CD4-positive, CD25-positive, alpha-beta regulatory T cell (primary cell): ENCODE results near the gene MCFD2. TPM values are rescaled to one million over a fixed set of nuclear protein-coding genes. Genes with fewer than 3 reads are reported as not detected.

Experiments
- ATAC-seq, 2 donors: fragments of 150-1000 bp; cut with Tn5 transposase; one replicate each; pipeline ENCODE4 v1.10.0; 2021; ENCODE audit warnings: low read depth in 2 of 2, moderate number of reproducible peaks in 2 of 2, moderate library complexity in 1 of 2
- DNase-seq, 3 donors: peaks; one replicate each; pipeline versions ENCODE4 v3.0.0 to v3.0.0-alpha.2; 2012 to 2022; ENCODE audit warnings: mixed read lengths in 1 of 3
- H3K27ac ChIP-seq: one replicate; pipeline ENCODE4 v1.7.0; 2013; ENCODE audit warnings: mild to moderate bottlenecking, low read length; ENCODE audit not compliant: insufficient read depth, poor library complexity, severe bottlenecking
- H3K27me3 ChIP-seq: one replicate; pipeline ENCODE4 v1.7.0; 2013; ENCODE audit warnings: low read length; ENCODE audit not compliant: control insufficient read depth, insufficient read depth
- H3K36me3 ChIP-seq: one replicate; pipeline ENCODE4 v1.7.0; 2013; ENCODE audit warnings: mild to moderate bottlenecking, low read length, moderate library complexity; ENCODE audit not compliant: control insufficient read depth, insufficient read depth
- H3K4me1 ChIP-seq: 2 replicates; pipeline ENCODE4 v1.7.0; 2013; ENCODE audit warnings: mild to moderate bottlenecking, low read length; ENCODE audit not compliant: insufficient read depth, control insufficient read depth, poor library complexity, severe bottlenecking
- H3K4me3 ChIP-seq: one replicate; pipeline ENCODE4 v1.7.0; 2013; ENCODE audit warnings: low read depth, mild to moderate bottlenecking, low read length, moderate library complexity
- H3K9me3 ChIP-seq, 2 experiments: 1 replicate in 1 of 2; 2 replicates in 1 of 2; pipeline ENCODE4 v1.7.0; 2013; ENCODE audit warnings: low read length in 2 of 2, mild to moderate bottlenecking in 1 of 2, moderate library complexity in 1 of 2; ENCODE audit not compliant: control insufficient read depth in 2 of 2
- H3K27ac Mint-ChIP-seq, 3 donors: one replicate each; pipeline ENCODE4 v1.8.0; 2020 to 2022; ENCODE audit warnings: mild to moderate bottlenecking in 3 of 3, mixed read lengths in 3 of 3, moderate library complexity in 2 of 3
- H3K27me3 Mint-ChIP-seq: one replicate; pipeline ENCODE4 v1.8.0; 2022; ENCODE audit warnings: mild to moderate bottlenecking, mixed read lengths
- H3K36me3 Mint-ChIP-seq: one replicate; pipeline ENCODE4 v1.8.0; 2020; ENCODE audit warnings: mixed read lengths
- H3K4me1 Mint-ChIP-seq, 4 donors: one replicate each; pipeline ENCODE4 v1.8.0; 2020 to 2022; ENCODE audit warnings: mixed read lengths in 4 of 4, mild to moderate bottlenecking in 1 of 4
- H3K4me3 Mint-ChIP-seq, 4 donors: one replicate each; pipeline ENCODE4 v1.8.0; 2020 to 2022; ENCODE audit warnings: mild to moderate bottlenecking in 4 of 4, mixed read lengths in 4 of 4, moderate library complexity in 3 of 4
- H3K9me3 Mint-ChIP-seq, 7 donors: one replicate each; pipeline ENCODE4 v1.8.0; 2020 to 2022; ENCODE audit warnings: mixed read lengths in 7 of 7, mild to moderate bottlenecking in 3 of 7, moderate library complexity in 2 of 7
- polyA plus RNA-seq, 4 donors: library from polyadenylated mRNA; unstranded; fragments of 300-500 nt; fragmentation: Illumina TruSeq; gene quantifications; one replicate each; pipeline ENCODE4 v1.2.3, GENCODE V29; 2021
- total RNA-seq: library from RNA; stranded (reverse); gene quantifications from one replicate; pipeline ENCODE4 v1.2.3, GENCODE V29; 2022

MCFD2 gene
- total RNA-seq (36.4 TPM), polyA plus RNA-seq (10 to 100 TPM; 22.0 to 30.8 (median 27.0) TPM)

- no peak for DNase-seq
- H3K27me3 Mint-ChIP-seq, result no peaks in the 10 kb centered on the region
- peaks cover 25 to 61% (median 48%) of the 10 kb centered on the region in 4 donors for H3K4me1 Mint-ChIP-seq
- no peaks in the 10 kb centered on the region for H3K9me3 ChIP-seq
- H3K27ac Mint-ChIP-seq, result peak within 1 kb of the TSS; percentile 89 to 97 (median 97)
- H3K36me3 Mint-ChIP-seq, result peaks cover 4% of the 10 kb centered on the region
- peak in 1 of 2 donors; percentile 6 for ATAC-seq
- H3K27me3 ChIP-seq, result no peaks in the 10 kb centered on the region
- H3K4me3 ChIP-seq, result peak within 1 kb of the TSS; percentile 99
- H3K4me1 ChIP-seq, result peaks cover 37% of the 10 kb centered on the region
- no peaks in the 10 kb centered on the region for H3K36me3 ChIP-seq
- H3K9me3 Mint-ChIP-seq, result peaks cover 0 to 2% (median 0%) of the 10 kb centered on the region in 7 donors
- H3K4me3 Mint-ChIP-seq, result peak within 1 kb of the TSS; percentile 87 to 97 (median 94)
- H3K27ac ChIP-seq, result peak within 1 kb of the TSS; percentile 91
Observed at GRCh38 chr2:46915281-46915810, at the start of gene MCFD2. MCFD2 (minus strand) TSS chr2:46915806; CDS start chr2:46909171, 6,635 bp downstream.

DNA sequence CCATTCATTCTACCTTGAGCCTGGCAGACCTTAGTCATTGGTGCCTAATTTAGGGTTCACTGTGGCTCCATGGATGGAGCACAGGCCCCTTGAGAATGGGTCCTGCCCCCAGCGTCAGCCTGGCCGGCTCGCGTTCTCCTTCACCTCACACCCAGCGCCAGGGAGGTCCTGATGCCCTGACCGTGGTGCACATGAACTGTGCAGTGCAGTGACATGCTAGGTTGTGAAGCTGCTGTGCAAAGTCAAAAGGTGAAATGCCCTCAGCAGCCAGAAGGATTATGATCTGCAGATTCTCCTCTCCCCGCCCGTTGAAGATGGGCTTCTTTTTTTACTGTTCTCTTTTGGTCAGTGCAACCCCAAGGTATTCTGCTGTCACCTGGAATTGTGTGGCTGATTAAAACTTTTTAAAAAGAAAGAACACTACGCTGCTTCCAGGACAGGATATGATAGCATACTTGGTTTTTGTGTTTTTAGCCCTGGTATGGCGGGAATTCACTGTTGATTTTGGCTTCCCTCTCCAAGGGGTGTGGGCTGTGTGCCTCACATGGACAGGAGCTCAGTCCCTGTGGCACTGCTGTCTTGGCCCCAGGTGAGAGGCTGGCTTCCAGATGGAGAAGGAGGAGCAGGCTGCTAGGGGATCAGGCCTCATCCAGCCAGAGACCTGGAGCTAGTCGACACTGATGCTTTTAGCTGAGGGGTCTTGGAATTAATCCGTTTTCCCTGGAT lies 49.4 kb upstream of the MCFD2 start:
- Mint-ChIP-seq H3K9me3 (no peaks in the 10 kb centered on the region), H3K4me3 (no peak overlapping the region), H3K4me1 (peaks cover 10 to 41% (median 27%) of the 10 kb centered on the region in 4 donors), H3K27me3 (no peaks in the 10 kb centered on the region), H3K36me3 (peaks cover 23% of the 10 kb centered on the region), H3K27ac (peak overlapping the region; percentile 23 to 94 (median 86))
- Histone ChIP-seq H3K36me3 (peaks cover 35% of the 10 kb centered on the region), H3K4me3 (no peak overlapping the region), H3K27ac (no peak overlapping the region), H3K4me1 (no peaks in the 10 kb centered on the region), H3K27me3 (no peaks in the 10 kb centered on the region), H3K9me3 (no peaks in the 10 kb centered on the region)
- no peak for ATAC-seq
- no peak for DNase-seq

- Histone ChIP-seq H3K4me1 (no peaks in the 10 kb centered on the region), H3K27ac (no peak overlapping the region), H3K9me3 (no peaks in the 10 kb centered on the region), H3K36me3 (peaks cover 41% of the 10 kb centered on the region), H3K4me3 (no peak overlapping the region), H3K27me3 (no peaks in the 10 kb centered on the region)
- Mint-ChIP-seq H3K4me1 (peaks cover 10 to 41% (median 29%) of the 10 kb centered on the region in 4 donors), H3K4me3 (no peak overlapping the region), H3K9me3 (no peaks in the 10 kb centered on the region), H3K27me3 (no peaks in the 10 kb centered on the region), H3K36me3 (peaks cover 28% of the 10 kb centered on the region), H3K27ac (peak overlapping the region in 2 of 3 donors; percentile 86 to 94)
- ATAC-seq, result peak; percentile 8 to 25
- no peak for DNase-seq
Observed at GRCh38 chr2:46963941-46964673, 48.5 kb upstream of the MCFD2 start.

DNA sequence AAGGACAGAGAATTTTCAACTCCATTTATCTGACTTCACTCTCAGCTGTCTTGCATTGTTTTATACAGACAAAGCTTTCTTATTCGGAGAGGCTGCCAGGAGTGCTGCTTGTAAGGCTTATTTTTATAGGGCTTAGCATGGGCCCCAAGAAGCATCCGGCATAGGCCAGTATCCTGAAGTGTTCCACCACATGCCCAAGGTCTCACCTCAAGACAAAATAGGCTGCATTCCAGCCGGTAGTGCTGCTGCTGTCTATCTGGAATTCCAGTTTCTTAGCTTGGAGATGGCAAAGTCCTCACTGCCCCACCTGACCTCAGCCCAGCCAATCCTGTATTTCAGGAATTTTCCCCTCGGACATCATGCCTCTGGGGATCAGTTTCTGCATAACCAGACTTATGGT lies 47.6 kb upstream of the MCFD2 start:
- Histone ChIP-seq H3K36me3 (peaks cover 50% of the 10 kb centered on the region), H3K4me3 (no peak overlapping the region), H3K4me1 (no peaks in the 10 kb centered on the region), H3K9me3 (no peaks in the 10 kb centered on the region), H3K27me3 (no peaks in the 10 kb centered on the region), H3K27ac (no peak overlapping the region)
- H3K4me3 Mint-ChIP-seq, result no peak overlapping the region
- DNase-seq (no peak), ATAC-seq (no peak)
- H3K36me3 Mint-ChIP-seq, result peaks cover 33% of the 10 kb centered on the region
- H3K27ac Mint-ChIP-seq, result peak overlapping the region in 2 of 3 donors; percentile 51 to 86
- no peaks in the 10 kb centered on the region for H3K9me3 Mint-ChIP-seq
- H3K4me1 Mint-ChIP-seq, result peaks cover 10 to 41% (median 28%) of the 10 kb centered on the region in 4 donors
- H3K27me3 Mint-ChIP-seq, result no peaks in the 10 kb centered on the region

GRCh38 chr2:46962751-46963150 lies 47.1 kb upstream of the MCFD2 start:
- no peaks in the 10 kb centered on the region for H3K9me3 ChIP-seq
- H3K4me3 Mint-ChIP-seq, result no peak overlapping the region
- H3K27me3 ChIP-seq, result no peaks in the 10 kb centered on the region
- peaks cover 37% of the 10 kb centered on the region for H3K36me3 Mint-ChIP-seq
- no peaks in the 10 kb centered on the region for H3K27me3 Mint-ChIP-seq
- DNase-seq (no peak), ATAC-seq (no peak)
- H3K4me3 ChIP-seq, result no peak overlapping the region
- H3K36me3 ChIP-seq, result peaks cover 54% of the 10 kb centered on the region
- peaks cover 10 to 41% (median 28%) of the 10 kb centered on the region in 4 donors for H3K4me1 Mint-ChIP-seq
- no peaks in the 10 kb centered on the region for H3K4me1 ChIP-seq
- H3K9me3 Mint-ChIP-seq, result no peaks in the 10 kb centered on the region
- H3K27ac Mint-ChIP-seq, result no peak overlapping the region
- H3K27ac ChIP-seq, result no peak overlapping the region

- Histone ChIP-seq H3K4me1 (no peaks in the 10 kb centered on the region), H3K36me3 (peaks cover 68% of the 10 kb centered on the region), H3K27ac (no peak overlapping the region), H3K27me3 (no peaks in the 10 kb centered on the region), H3K9me3 (no peaks in the 10 kb centered on the region), H3K4me3 (no peak overlapping the region)
- H3K9me3 Mint-ChIP-seq, result no peaks in the 10 kb centered on the region
- peaks cover 10 to 38% (median 24%) of the 10 kb centered on the region in 4 donors for H3K4me1 Mint-ChIP-seq
- ATAC-seq, result no peak
- H3K27me3 Mint-ChIP-seq, result no peaks in the 10 kb centered on the region
- no peak overlapping the region for H3K4me3 Mint-ChIP-seq
- no peak for DNase-seq
- peak overlapping the region in 1 of 3 donors; percentile 48 for H3K27ac Mint-ChIP-seq
- H3K36me3 Mint-ChIP-seq, result peaks cover 42% of the 10 kb centered on the region
Observed at GRCh38 chr2:46960618-46961017, 45.0 kb upstream of the MCFD2 start.

- no peaks in the 10 kb centered on the region for H3K4me1 ChIP-seq
- ATAC-seq, result no peak
- H3K4me3 Mint-ChIP-seq, result no peak overlapping the region
- peaks cover 55% of the 10 kb centered on the region for H3K36me3 Mint-ChIP-seq
- peak overlapping the region in 2 of 3 donors; percentile 29 to 32 for H3K27ac Mint-ChIP-seq
- peaks cover 83% of the 10 kb centered on the region for H3K36me3 ChIP-seq
- H3K27me3 Mint-ChIP-seq, result no peaks in the 10 kb centered on the region
- H3K27ac ChIP-seq, result no peak overlapping the region
- no peaks in the 10 kb centered on the region for H3K9me3 ChIP-seq
- H3K4me3 ChIP-seq, result no peak overlapping the region
- H3K9me3 Mint-ChIP-seq, result no peaks in the 10 kb centered on the region
- peaks cover 10 to 25% (median 18%) of the 10 kb centered on the region in 4 donors for H3K4me1 Mint-ChIP-seq
- no peaks in the 10 kb centered on the region for H3K27me3 ChIP-seq
- DNase-seq, result no peak
Observed at GRCh38 chr2:46958431-46959017, 42.9 kb upstream of the MCFD2 start.
